NCI-H1417 (cell line): ENCODE measurements around the gene ZNF787.

Source experiments
- DNase-seq, 3 experiments: peaks; one replicate each; lab custom pipeline; 2025; lab: John Stamatoyannopoulos, UW

ZNF787 gene

DNA sequence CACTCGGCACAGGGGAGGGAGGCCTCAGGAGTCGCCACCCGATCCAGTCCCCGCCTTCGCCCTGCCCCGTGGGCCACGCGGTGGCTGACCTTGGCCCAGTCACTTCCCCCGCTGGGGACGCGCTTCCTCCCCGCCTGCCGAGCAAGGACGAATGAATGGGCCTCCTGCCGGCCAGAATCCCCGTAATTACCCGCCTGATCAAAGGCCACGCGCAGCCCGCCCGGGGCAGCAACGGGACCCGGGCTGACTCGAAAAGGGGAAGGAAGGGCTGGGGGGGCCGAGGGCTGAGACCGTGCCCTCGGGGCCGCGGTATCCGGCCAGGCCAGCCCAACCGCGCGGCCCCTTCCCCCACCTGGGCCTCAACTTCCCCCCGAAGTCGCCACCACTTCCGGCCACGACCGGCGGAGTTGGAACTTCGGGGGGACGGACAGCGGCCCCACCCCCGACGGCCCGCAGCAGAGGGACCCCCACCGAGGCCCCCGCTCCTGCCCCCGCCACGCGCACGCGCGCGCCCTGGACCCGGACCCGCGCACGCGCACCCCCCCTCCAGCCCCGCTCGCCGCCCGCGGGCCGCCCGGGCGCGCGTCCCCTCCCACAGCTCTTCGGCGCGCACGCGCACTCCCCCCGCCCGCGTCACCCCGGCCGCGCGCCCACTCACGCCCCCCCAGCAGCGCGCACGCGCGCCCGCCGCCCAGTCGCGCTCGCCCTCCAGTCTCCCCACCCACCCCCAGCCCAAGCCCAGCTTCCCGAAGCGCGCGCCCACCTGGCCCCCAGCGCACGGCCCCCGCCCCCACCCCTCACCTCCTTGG is 520 bp downstream of the ZNF787 start:
- DNase-seq: peak; percentile 56 to 81 (median 76)

DNA sequence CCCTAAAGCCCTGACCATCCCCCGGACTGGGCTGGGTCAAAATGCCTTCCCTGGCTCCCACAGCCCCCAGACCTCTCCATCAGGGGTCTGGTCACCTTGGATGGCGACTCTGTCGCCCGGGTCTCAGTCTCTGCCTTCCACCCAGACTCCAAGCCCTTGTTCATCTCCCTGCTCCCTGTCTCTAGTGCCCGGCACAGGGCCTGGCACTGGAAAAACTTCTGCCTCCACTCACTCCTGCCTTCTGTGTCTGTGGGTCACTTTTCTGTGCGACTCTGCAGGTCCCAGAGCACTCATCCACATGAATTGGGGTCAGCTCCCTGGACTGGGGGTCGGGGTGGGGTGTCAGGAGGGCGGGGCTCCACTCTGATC is 1.1 kb downstream of the ZNF787 start:
- no peak for DNase-seq

DNA sequence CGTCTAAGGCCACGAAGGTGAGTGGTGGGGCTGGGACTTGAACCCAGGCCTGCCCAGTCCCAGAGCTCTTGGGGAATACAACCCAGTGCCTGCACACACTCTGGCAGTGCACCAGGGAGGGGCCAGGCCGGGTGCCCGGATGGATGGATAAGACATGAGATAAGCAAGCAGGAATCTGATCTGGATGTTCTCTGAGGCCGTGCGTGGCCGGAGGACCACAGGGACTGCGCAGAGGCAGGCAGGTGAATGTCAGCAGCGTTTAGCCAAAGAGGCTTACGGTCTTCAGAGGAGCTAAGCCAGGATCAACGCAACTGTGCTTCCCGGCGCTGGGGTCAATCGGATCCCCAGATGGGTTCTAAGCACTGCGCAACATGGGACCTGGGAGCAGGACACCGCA is 1.5 kb downstream of the ZNF787 start:
- no peak for DNase-seq

DNA sequence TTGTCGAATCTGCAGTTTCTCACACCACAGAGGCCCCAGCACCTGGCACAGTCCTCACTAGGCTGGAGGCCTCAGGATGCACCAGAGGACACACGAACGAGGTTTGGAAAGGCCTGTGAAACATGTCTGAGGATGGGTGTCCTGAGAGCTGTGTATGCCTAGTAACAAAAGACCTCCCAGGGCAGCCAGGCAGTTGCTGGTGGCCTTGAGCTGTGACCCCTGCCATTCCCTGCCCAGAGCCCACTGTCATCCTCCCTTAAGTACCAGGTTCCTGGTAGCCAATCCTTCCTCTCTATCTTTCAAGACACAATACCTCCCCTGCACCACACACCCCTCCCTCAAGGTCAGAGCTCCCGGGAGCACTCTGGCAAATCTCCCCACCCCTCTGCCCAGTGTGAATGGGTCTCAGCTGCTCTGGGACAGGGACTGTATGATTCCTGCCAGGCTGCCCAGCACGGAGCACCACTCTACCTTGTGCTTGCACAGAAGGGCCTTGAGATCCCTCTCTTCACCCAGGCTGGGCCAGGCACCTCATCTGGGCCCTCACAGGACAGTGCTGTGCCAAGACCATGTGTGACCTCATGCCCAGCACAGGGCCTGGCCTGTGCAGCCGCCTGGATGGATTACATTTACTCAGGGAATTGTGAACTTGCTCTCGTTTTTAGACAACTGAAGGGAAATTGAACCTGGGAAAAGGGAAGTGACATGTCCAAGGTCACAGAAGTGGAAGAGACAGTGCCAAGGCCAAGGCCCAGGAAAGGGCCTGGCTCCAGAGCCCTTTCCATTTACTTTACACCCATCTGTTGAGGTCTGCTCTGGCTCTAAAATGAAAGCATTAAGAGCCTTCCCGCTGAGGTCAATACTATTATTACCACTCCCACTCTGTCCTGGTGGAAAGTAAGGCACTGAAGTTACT is 2.2 kb downstream of the ZNF787 start:
- DNase-seq: no peak

DNA sequence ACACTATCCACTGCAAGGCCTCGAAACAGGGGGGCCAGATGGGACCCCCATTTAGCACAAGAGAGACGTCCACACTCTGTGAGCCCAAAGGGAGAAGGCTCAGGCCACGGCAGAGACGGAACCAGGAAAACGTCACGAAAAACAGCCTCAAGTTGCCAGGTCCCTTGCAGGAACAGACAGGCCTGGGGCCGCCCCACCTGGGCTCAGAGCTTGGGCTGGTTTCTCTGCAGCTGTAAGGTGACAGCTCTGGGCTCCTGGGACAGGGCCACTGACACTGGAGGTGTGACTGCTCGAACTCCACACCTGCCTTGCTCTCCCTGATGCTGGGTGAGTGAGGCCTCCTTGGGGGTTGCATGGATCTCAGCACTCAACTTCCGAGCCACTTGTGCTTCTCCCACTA is 3.2 kb downstream of the ZNF787 start:
- no peak for DNase-seq

DNA sequence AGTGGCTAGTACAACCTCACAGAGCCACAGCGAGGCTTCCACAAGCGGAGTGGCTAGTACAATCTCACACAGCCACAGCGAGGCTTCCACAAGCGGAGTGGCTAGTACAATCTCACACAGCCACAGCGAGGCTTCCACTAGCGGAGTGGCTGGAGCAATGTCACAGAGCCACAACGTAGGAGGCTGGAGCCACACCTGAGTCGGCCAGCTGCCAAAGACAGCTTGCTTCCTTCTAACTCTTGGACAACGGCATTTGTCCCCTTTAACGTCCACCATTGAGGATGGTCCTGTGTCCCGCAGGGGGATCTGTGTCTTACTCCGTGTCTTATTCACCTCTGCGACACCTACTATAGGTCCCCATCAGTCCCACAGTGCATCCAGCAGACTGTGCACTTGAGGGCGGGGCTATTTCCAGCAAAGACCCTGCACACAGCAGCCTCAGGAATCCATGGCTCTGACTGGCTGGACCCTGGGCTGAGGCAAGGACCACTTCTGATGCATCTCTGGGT is 3.7 kb downstream of the ZNF787 start:
- DNase-seq: no peak

DNA sequence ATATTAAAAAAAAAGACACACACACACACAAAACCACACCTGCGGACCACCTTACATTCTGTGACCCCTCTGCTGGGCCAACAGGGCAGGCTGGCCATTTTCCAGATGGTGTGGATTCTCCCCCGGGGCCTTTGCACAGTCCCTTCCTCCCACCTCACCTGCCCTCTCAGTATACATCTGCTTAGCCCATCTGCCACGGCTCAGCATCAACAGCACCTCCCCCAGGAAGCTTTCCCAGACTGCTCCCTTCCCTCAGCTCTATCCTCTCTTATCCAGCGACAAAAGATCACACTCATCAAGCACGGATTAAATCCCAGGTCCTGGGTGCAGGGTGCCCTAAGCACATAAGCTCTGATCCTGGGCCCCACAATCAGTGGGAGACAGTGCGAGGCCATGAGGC is 4.5 kb downstream of the ZNF787 start:
- DNase-seq: no peak

DNA sequence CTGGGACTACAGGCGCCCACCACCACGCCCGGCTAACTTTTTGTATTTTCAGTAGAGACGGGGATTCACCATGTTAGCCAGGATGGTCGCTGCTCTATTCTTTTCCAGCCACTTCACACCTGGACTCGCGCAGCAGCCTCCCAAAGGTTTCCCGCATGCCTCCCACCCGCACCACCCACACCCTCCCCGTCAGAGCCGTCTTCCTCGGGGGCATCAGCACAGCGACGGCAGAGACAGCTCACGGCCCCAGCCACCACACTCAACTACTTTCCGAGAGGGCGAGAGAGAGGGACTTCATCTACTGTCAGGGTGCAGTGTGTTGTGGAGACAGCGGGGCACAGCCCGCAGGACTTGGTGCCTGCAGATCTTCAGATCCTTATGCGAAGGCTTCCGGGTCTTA is 5.6 kb downstream of the ZNF787 start:
- no peak for DNase-seq

DNA sequence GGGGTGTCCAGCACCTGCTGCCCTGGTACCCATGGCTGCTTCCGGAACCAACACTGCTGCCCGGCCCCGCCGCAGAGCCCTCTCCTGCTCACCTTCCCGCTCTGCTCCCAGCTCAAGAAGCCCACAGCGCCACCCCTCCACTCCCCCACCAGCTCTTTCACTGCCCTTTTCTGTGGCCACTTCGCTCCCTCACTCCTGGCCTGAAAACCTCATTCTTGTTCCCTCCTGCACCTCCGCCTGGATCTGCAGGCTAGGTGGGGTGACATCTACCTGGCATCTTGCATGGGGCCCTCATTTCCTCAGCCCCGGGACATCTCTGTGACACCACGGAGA is 6.4 kb downstream of the ZNF787 start:
- DNase-seq: no peak

DNA sequence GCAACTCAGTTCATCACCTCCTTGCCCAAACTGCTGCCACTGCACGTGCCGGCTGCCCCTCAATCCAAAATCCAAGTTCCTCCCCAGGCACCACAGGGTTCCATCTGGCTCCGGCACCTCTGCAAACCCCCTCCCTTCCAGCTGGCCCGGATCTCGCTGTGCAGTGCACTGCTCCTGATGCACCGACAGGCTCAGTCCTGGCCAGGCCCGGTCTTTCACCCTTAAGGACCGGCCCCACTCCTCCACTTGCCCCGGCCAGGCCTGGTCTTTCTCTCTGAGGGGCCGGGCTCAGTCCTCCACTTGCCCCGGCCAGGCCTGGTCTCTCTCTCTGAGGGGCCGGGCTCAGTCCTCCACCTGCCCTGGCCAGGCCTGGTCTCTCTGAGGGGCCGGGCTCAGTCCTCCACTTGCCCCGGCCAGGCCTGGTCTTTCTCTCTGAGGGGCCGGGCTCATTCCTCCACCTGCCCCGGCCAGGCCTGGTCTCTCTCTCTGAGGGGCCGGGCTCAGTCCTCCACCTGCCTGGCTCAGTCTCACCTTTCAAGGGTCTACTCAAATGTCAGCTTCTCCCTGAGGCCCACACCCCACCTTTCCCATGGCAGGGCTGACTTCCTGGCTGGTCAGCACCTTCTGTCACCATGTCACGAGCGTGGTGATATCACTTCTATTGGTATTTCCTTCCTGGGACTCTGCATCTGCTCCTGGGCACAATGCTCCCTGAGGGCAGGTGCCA is 6.9 kb downstream of the ZNF787 start:
- no peak for DNase-seq

DNA sequence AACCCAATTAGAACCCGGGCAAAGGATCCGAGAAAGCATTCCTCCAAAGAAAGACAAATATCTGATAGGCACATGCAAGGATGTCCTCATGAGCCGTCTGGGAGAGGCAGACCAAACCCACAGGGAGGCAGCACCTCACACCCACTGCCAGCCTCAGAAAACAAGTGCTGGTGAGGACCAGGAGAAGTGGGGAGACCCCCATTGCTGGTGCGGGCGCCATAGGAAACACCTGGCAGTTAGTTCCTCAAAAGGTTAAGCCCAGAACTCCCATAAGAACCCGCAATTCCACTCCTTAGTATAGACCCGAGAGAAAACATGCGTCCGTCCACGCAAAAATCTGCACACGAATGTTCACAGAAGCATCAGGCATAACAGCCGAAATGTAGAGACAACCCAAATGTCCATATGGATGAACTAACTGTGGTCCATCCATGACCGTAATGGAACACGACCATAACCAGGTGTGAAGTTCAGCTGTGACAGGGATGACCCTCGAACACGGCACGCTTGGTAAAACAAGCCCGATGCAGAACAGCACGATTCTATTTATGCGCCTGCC is 7.9 kb downstream of the ZNF787 start:
- DNase-seq: no peak

DNA sequence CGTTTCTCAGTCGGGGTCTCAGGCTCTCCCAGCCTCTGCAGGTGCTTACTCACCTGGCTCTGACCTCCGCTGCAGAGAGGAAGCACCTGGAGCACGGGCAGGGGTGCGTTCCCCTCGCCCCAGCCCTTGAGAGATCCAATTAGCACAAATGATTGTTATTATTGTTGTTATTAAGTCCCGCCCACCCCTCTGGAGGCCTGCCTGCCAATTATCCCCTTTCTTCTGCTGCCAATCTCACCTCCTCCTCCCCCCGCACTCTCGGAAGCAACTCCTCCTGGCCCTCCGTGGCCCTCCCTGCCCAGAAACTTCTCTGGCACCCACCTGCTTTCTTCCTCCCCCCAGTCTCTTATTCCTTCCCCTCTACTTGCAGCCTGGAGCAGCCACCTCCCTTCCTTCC is 8.8 kb downstream of the ZNF787 start:
- DNase-seq: peak in 2 of 3 experiments; percentile 84 to 94

DNA sequence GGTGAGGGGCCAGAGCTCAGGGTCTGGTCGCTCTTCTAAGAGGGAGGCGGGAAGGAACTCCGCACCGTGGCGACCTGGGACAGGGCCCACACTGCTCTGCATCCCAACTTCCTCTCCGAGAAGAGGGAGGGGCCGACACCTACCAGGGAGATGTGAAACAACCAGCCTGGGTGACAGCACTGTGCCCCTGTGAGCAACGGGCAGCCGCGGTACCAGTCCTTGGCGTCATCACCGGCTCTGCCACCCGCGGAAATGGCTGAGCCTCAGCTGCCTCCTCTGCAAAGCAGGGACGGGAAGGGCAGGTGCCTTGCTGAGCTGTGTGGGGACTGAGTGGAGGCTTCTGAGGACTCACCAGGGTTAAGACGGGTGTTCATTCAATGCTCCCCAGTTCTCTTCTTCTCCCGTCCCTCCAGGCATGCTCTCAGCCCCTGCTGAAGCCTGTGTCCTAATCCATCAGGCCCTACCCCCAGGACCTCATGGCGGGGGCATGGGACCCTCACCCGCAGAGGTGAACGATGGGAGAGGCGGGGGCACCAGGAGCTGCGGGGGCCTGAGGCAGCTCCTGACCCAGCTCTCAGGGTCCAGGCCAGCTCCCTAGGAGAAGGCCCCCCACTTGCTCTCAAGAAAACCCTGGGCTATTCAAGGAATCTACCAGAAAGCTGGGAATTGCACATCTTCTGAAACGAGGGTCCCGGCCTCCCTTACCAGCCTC is 9.3 kb downstream of the ZNF787 start:
- DNase-seq: peak in 2 of 3 experiments; percentile 23 to 30

DNA sequence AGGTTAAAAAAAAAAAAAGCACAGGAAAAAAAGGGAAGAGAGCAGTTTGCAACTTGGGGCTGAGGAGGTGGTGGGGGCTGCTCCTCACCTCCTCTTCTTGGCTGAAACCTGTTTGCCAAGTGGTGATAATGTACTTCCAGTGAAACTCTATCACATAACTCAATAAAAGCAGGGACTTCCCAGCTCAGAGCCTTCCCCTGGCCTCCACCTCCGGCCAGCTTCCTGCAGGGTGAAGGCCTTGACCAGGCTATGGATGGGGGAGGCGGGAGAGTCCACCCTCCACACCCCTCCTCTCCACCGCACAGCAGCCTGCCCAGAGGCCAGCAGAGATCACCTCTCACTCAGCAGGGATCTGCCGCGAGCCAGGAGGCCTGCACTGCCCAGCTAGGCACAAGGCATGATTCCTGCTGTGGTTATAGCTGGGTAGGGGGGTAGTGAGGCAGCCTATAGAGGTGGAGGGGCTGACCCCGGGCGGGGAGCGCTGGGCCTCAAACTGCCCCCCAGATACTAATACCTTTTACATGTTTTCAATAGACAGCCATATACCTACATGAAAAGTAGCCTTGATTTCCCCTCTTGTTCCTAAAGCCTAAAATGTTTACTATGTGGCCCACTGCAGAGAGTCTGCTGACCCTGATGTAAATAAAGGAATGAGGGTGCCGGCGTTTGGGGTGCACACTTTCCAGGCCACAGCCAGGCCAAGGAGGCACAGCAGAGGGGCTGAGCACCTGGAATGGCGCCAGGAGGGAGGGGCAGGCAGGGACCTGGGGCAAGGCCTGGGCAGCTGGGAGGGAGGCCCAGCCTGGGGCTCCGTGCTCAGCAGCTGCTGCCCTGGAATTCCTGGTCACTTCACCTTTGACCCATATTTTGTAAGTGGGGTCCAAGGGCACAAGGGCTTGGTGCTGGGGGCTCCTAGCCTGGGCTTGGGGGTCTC is 10.3 kb downstream of the ZNF787 start:
- DNase-seq: peak in 2 of 3 experiments; percentile 32 to 66

DNA sequence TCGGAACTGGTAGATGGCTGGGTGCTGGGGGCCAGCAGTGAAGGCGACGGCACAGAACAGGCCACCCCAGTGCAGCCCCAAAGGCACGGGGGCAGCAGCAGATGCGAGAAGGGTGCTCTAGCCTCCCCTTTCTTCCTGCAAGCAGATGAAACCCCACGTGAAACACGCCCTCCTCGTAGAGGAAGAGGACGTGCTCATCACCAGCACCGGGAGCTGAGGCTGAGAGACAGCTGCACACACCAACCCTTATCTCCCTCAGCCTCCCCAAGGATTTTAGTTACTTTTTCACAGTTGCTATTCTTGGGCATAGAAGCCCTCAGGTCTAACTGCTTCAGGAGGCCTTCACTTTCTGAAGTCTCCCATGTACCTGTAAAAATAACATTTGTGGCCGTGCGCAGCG is 11.9 kb downstream of the ZNF787 start:
- DNase-seq: no peak

DNA sequence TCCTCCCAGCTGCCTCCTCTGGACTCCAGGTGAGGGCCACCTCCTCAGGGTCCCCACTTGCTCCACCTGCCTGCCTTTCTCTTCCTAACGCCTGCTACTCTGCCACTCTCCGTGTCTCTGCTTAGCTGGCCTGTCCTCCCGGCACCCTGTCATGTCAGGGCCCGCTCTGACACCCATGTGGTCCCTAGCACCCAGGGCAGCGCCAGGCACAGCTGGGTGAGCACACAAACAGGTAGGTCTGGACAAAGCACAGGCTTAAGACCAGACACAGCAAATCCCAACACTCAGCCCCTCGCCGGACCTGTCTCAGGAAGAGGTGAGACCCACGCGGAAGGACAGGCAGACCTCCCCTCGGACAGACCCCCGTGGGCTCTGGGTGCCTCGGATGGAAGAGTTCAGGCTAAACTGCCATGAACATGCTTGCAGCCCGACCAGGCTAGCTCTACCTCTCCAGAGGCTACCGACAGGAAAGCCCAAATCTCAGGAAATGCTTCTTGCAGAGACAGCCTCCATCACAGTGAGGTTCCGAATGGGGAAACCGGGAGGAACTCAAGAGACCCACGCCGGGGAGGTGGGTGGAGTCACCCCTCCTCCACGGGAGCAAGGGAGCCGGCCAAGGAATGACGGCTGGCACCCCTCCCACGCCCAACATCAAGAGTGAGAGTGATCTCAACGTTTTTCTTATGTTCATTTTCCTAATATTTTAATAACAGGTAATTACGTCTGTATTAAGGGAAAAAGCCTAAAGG is 12.5 kb downstream of the ZNF787 start:
- DNase-seq: no peak

DNA sequence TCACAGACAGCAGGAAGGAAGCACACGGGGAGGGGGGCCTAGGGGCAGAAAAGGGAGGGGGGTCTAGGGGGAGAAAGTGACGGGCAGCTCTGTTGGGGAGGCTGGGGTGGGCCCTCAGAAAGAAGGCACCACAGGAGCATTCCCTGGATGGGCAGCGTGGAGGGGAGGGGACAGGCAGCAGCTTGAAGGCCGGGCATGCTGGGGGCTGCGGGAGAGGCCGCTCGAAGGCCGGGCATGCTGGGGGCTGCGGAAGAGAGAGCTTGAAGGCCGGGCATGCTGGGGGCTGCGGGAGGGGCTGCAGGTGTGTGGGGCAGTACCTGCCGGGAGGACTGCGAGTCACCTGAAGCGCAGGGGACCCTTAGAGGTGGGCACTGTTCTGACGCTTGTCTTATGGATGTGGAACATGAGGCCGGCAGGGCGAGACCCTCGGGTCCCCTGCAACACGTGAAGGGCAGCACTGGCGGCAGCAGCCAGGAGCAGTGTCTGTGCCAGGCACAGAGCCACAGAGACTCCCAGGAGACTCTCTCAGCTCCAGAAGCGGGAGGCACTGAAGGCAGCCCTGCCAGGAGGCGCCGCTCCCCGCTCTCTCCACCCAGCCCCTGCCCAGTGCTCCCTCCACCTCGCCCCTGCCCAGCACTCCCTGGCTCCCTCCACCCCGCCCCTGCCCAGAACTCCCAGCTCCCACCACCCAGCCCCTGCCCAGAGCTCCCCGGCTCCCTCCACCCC is 13.3 kb downstream of the ZNF787 start:
- DNase-seq: no peak

DNA sequence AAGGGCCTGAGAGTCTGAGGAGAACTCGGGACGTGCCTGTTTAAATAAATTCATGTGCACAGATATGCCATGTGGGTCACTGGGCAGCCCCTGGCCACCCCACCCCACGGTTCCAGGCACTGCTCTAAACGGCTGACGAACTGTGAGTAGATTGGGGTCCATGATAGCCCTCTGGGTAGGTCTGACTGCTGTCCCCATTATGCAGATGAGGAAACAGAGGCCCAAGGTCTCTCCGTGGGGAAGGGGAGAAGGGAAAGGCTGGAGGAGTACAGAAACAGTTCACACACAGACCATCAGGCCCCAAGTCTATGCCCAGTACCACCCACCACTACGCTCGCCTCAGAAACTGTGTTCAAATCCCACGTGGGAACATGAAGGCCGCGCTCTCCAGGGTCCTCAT is 14.1 kb downstream of the ZNF787 start:
- DNase-seq: no peak

DNA sequence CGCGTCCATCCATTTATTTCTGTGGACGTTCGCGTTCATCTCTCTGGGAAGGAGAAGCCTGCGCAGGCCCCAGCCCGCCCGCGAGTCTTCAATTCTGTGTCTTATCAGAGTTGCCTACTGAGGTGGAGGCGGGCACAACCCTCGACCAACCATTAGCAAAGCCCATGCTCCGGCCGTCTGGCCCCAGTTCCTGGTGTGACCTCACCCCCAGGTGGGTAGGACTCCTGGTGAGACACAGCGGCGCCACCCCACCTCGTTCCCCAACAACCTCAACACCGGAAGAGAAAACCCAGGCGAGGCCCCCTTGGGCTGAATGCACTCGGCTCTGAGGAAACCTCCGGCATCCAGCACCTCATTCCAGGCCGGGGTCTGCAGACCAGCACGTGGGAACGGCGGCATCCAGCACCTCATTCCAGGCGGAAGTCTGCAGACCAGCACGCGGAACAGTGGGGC is 14.7 kb downstream of the ZNF787 start:
- no peak for DNase-seq
